ENCODE results near the gene LRBA. TPM values are rescaled to one million over a fixed set of nuclear protein-coding genes. Genes with fewer than 3 reads are reported as not detected.

The LRBA gene
- total and polyA plus RNA-seq, 12 donors, result 6.2 to 31.2 (median 23.9) TPM

DNA sequence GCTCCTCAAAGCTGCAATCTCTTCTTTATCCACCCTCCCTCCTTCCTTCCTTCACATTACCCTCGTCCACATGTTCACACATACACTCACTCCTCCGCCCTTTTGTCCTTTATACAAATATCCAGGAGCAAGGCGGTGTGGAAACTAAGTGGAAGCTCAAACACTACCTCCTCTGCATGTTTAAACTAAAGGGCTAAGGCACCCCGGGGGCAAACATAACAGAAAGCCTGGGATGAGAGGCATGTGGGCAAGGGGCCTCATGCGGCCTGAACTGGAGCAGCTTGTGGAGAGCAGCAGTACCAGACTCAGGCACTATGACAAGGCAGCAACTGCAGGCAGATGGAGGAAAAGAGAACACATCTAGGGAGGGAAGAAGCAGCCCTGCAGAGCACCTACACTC lies 423.7 kb downstream of the LRBA start:
- no peak for DNase-seq
- intact Hi-C loops (cut with DNase I), result loop anchor here in 1 of 10 donors (10.0 kb wide), 1 partner anchor 297 kb away; no protein-coding TSS in a partner anchor
- no peaks in the 10 kb centered on the region for H3K4me1 ChIP-seq
- 80 to 83% methylated on average over 5 of the region's 5 CpGs for WGBS, 2 donors
- H3K27ac ChIP-seq, result no peak overlapping the region
- no peak for TF ChIP-seq CTCF (IDR thresholded peaks at IDR 0.05)
- H3K9me3 ChIP-seq, result no peaks in the 10 kb centered on the region
- no peak overlapping the region for H3K4me3 ChIP-seq
- no peaks in the 10 kb centered on the region for H3K27me3 ChIP-seq
- peaks cover 0 to 26% (median 0%) of the 10 kb centered on the region in 9 donors for H3K36me3 ChIP-seq
- ATAC-seq, result no peak

- TF ChIP-seq CTCF (IDR thresholded peaks at IDR 0.05), result no peak
These were observed 424.5 kb downstream of the LRBA start for GRCh38 chr4:150590631-150591030.

DNA sequence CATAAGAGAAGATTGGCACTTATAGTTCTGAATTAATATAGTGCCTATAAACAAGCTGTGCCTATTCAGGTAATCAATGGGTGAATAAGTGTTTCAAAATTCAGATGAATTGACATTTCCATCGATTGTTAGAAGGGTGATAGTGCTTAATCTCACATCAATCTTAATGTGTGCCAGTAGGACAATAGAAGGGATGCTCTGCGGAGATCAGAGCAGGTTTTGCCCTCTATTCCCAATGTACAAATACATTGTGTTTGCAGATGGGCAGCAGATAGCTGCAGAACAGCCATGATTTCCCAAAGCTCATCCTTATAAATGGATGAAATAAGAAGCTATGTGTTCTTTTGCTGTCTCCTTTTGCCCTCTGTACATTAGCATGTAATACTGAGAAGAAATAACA lies 425.9 kb downstream of the LRBA start:
- intact Hi-C loops (cut with DNase I), result loop anchor here in 1 of 10 donors (10.0 kb wide), 1 partner anchor 294 kb away; no protein-coding TSS in a partner anchor
- no peak for ATAC-seq
- no peak for TF ChIP-seq CTCF (IDR thresholded peaks at IDR 0.05)
- Histone ChIP-seq H3K4me3 (no peak overlapping the region), H3K9me3 (no peaks in the 10 kb centered on the region), H3K36me3 (peaks cover 0 to 26% (median 0%) of the 10 kb centered on the region in 9 donors), H3K27me3 (peaks cover 0 to 18% (median 0%) of the 10 kb centered on the region in 7 donors), H3K4me1 (peaks cover 0 to under 1% (median 0%) of the 10 kb centered on the region in 9 donors), H3K27ac (no peak overlapping the region)
- DNase-seq, result no peak
- 94 to 95% methylated on average over 2 of the region's 2 CpGs for whole genome bisulfite sequencing, 2 donors

More at GRCh38 chr4:150590631-150591030, 424.5 kb downstream of the LRBA start:
- ATAC-seq (no peak), DNase-seq (no peak)
- WGBS, 2 donors, result 90 to 94% methylated on average over 5 of the region's 5 CpGs
- intact Hi-C loops (cut with DNase I), result loop anchor here in 1 of 10 donors (10.0 kb wide), 1 partner anchor 296 kb away; no protein-coding TSS in a partner anchor
- Histone ChIP-seq H3K27ac (no peak overlapping the region), H3K9me3 (no peaks in the 10 kb centered on the region), H3K27me3 (peaks cover 0 to 6% (median 0%) of the 10 kb centered on the region in 7 donors), H3K36me3 (peaks cover 0 to 26% (median 0%) of the 10 kb centered on the region in 9 donors), H3K4me1 (no peaks in the 10 kb centered on the region), H3K4me3 (no peak overlapping the region)

DNA sequence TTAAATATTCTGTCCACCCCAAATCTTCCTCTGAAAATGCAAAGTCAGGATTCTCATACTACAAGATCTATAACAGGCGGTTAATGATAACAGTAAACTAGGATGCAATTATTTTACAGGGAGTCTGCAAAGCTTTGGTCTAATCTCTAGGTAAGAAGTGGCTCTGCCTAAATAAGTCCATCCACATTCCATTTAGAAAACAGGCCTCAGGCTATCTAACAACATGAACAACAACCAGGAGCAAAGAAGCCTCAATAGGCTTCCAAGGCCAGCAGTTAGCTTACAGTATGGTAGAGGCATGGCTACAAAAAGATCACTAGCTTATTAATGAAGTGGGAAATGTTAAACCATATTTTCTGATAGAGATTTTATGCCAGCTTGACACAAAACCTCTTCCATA lies 426.8 kb downstream of the LRBA start:
- 100% methylated on average over 1 of the region's 1 CpG for WGBS, 2 donors
- no peak for TF ChIP-seq CTCF (IDR thresholded peaks at IDR 0.05)
- DNase-seq (no peak), ATAC-seq (no peak)
- H3K27ac ChIP-seq, result no peak overlapping the region
- peaks cover 0 to 5% (median 0%) of the 10 kb centered on the region in 11 donors for H3K9me3 ChIP-seq
- H3K27me3 ChIP-seq, result peaks cover 0 to 20% (median 0%) of the 10 kb centered on the region in 7 donors
- peaks cover 0 to 9% (median 0%) of the 10 kb centered on the region in 9 donors for H3K4me1 ChIP-seq
- intact Hi-C loops (cut with DNase I), result loop anchor here in 1 of 10 donors (10.0 kb wide), 1 partner anchor 294 kb away; no protein-coding TSS in a partner anchor
- peaks cover 0 to 26% (median 0%) of the 10 kb centered on the region in 9 donors for H3K36me3 ChIP-seq
- H3K4me3 ChIP-seq, result no peak overlapping the region
